GM21717 (cell line): ENCODE data around the gene ENPP7.
"Not testable (repeated sequence)": the region's sequence is repeated elsewhere in the genome, so short reads cannot be mapped to it uniquely, and the experiment has no call there.

Experiments
- ATAC-seq: cut with Tn5 transposase; IDR thresholded peaks from one replicate; pipeline ENCODE4 v1.9.1; 2021; ENCODE audit warnings: mild to moderate bottlenecking, moderate library complexity; ENCODE audit not compliant: unreplicated experiment

Gene ENPP7

DNA sequence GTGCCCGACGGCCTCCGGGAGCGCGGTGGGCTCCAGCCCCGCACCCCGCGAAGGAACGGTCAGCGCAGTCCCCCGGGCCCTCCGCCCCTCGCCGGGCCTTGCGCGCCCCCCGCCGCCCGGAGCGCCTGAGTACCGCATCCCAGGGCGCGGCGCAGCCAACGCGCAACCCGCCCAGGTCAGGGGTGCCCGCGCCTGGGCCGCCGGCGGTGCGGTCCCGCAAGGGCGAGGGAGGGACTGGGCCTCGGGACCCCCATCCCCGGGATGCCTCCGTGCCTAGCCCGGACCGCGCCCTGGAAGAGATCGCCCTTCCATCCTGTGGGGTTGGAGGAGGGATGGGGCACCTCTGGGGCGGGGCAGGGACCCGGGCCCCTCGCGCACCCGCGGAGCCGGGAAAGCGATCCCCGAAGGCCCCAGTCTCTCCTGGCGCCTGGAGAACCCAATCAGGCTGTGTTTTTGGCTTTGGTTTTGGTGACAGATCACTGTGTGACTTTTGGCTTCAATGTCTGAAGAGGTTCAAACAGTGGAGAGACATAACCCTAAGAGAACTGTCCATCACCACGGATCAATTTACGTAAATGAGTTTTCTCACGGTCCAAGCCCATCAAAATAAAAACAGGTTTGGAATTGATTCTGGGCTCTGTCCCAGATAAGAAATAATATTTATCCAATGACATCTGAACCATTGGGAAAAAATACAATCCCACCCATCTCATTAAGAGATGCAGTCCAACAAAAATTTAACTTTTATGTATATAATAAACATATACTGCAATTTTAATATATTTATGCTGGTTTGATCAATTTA is 17.8 kb downstream of the ENPP7 start:
- no peak for ATAC-seq

DNA sequence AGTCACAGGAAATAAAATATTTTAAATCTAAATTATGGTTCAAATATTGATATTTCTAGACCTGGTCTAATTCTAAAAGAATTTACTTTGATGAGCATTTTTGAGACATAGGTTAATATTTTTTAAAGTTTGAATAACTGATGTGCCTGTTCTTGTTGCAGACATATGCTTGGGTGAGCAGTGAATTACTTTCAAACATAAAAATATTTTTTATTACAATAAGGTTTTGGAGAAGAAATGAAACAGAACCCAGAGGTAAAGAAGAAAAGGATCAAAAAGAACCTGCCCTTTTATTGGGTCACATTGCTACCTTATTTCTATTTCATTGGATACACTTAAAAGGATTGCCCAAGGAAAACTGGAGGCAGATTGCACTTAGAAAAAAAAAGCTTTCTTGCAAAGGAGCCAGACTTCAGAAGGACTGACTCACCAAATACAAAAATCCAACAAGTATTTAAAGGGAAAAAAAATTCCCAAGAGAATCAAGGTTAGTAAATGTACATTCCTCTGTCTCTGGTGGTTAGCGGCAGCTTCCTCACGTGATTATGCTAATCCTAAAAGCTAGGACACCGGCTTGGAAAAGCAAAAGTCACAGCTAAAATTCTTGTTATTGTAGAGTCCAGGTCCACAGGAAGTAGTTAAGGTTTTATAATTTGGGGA is 18.5 kb downstream of the ENPP7 start:
- no peak for ATAC-seq

DNA sequence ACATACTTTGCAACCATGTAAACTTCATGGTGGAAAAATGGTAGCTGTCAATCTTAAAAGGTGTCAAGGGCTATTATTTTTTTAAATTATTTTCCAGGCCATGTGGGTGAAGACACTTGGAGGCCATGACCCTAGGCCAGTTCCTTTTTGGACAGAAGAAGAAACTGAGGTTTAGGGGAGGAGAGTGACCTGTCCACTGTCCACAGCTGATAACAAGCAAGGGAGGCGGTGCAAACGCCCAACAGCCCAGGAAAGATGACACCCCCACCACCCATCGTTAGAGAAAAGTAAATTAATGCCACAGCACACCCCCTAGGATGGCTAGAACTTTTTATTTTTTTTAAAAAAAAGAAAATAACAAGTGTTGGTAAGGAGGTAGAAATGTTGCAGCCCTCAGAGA is 19.2 kb downstream of the ENPP7 start:
- no peak for ATAC-seq

DNA sequence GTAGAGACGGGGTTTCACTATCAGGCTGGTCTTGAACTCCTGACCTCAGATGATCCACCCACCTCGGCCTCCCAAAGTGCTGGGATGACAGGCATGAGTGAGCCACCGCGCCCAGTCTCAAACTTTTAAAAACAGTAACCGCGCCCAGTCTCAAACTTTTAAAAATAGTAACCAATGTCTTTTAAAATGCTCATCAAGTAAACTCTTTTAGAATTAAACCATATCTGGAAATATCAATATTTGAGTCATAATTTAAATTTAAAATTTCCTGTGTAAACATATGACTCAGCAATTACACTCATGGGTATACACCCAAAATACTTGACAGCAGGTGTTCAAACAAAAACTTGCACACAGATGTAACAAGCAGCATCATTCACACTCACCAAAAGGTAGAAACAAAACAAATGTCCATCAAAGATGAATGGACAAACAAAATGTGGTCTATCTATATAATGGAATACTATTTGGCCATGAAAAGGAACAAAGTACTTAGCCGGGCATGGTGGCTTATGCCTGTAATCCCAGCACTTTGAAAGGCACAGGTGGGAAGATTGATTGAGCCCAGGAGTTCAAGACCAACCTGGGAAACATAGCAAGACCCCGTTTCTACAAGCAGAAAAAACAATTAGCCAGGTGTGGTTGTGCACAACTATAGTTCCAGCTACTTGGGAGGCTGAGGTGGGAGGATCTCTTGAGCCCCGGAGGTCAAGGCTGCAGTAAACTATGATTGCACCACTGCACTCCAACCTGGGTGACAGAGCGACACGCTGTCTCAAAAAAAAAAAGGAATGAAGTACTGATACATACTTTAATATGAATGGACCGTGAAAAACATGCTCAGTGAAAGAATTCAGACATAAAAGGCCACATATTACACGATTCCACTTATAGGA is 20.2 kb downstream of the ENPP7 start:
- no peak for ATAC-seq

DNA sequence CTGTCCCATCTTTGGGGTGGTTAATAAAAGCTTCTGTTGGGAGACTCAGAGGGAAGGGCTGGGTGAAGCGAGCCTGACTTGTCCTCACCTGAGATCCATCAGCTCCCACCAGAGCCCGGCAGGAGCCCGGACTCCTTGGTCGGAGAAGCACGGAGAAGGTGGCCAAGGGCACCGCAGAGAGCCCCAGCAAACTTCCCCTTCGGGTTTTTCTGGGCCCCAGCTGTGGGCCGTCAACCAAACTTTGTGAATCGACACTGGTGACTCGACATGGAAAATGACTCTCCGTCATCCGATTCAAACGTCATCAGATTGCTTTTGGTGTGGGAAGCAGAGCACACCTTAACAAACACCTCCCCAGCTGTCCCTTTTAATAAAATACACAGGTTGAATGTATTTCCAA is 21.4 kb downstream of the ENPP7 start:
- no peak for ATAC-seq

DNA sequence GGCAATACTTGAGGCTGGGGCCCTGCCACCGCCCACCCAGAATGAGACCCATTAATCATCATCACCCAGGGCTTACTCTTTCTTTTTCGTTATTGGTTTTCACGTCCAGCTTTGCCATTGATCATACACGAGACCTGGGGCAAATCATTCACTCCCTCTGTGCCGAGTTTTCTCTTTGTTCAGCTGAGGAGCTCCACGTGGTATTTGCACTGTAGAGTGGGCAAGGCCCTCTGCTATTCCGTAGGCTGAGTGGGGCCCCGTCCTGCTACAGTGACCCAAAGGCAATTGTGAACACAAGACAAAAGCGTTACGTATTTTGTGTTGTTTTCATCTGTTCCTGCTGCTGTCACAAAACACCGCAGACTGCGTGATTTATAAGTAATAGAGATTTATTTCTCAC is 23.6 kb downstream of the ENPP7 start:
- ATAC-seq, result no peak

DNA sequence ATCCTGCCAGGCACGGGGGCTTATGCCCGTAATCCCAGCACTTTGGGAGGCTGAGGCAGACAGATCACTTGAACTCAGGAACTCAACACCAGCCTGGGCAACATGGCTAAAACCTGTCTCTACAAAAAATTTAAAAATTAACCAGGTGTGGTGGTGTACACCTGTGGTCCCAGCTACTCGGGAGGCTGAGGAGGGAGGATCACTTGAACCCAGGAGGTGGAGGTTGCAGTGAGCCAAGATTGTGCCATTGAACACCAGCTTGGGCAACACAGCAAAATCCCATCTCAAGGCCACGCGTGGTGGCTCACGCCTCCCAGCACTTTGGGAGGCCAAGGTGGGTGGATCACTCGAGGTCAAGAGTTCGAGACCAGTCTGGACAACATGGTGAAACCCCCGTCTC is 24.2 kb downstream of the ENPP7 start:
- ATAC-seq, result not testable (repeated sequence)

DNA sequence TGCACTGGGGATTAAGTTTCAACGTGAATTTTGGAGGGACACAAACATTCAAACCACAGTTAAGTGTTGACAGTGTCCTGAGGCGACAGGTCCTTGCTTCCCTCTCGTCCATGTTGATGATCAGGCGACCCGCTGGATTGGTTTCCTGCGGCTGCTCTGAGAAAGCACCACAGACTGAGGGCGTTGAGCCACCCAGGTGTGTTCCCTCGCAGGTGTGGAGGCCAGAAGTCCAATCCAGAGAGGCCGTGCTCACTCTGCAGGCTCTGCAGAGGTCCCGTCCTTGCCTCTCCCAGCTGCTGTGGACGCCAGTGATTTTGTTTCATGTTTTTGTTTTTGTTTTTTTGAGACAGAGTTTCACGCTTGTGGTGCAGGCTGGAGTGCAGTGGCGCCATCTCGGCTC is 24.8 kb downstream of the ENPP7 start:
- ATAC-seq, result no peak

DNA sequence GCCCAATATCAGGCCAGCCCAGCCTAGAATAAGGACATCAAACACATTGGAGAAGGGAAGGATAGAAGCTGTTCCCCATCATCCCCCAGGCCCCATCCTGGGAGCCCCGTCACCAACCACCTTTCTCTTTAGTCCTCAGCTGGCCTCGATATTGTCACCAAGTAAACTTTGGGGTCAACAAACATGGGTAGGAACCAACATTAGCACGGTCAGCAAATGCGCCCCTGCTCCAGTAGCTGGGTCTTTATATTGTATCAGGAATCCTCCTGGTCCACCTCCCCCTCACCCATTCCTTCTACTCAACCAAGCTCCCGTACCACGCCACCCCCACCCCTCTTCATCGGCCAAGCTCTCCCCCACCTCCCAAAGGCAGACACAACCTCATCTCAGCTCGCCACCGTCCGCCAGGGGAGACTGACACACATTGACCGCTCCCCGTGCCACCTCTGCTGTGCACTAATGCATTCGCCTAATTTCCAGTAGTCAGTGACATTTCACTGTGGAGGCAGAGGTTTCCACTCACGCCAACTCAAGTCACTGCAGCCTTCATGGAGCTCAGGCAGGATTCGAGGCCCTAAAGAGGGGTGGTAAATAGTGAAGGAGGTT is 26.5 kb downstream of the ENPP7 start:
- ATAC-seq, result no peak

DNA sequence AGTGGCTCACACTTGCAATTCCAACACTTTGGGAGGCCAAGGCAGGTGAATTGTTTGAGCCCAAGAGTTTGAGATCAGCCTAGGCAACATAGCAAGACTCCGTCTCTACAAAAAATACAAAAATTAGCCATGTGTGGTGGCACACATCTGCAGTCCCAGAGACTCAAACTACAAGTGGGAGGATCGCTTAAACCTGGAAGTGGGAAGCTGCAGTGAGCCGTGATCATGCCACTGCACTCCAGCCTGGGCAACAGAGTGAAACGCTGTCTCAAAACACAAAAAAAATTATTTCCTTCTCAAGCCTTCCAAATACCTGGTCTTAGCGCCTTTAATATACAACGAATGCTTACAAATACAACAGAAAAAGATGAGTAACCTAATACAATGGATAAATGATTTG is 27.5 kb downstream of the ENPP7 start:
- no peak for ATAC-seq

DNA sequence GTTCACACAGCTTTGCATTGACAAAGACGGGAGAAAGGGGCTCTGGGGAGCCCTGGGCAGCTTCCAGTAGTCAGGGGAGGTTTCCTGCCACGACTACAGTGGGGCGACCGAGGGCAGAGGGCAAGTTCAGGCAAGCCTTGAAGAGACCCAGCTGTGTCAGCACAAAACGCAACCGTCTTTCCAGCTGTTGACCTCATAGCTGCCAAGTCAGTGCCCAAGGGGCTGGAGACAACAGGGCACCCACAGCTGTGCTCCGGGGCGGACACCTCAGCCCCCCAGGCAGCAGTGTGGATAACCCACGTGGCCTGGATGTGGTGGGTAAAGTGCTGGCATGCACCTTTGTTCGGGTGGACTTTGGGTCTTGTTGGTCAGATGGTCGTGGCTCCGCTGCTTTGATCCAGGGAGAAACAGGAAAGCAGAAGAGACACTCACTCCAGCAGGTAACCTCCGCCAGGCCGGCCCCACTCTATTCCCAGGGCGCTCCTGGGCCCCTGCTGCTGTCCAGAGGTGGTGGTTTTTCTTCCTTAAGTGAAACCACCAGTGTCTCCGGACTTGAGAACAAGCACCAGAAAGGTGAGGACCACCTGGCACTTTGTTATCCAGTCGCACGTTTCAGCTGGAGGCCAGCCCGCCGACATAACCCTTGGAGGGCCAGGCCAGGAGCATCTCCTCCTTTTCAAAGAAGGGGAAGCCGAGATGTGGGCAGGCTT is 29.6 kb downstream of the ENPP7 start:
- ATAC-seq, result no peak

DNA sequence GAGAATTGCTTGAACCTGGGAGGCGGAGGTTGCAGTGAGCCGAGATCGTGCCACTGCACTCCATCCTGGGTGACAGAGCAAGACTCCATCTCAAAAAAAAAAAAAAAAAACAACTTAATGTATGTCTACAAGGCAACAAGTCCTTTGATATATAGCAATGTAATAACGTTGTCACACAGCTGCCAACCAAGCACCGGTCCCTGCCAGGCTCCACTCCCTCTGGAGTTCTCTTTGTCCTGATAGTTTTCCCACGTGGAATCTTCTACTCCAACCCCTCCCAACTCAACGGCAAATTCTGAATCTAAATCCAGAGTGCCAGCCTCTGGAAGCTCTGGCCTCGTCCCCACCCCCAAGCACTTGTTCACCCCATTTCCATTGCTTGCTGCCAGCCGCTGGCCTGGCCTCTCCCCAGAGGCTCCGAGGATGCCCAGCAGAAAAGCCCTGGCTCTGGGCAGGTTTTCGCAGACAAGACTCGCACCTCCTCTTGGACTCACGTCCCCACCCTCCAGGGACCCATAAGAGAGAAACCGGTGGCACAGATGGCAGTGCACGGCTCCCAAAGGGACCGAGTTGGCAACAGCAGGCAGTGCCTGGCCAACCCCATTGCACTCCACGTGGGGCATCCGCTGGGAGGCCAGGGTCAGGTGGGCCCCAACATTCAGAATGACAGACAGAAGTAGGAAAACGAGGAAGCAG is 31.3 kb downstream of the ENPP7 start:
- ATAC-seq, result no peak

DNA sequence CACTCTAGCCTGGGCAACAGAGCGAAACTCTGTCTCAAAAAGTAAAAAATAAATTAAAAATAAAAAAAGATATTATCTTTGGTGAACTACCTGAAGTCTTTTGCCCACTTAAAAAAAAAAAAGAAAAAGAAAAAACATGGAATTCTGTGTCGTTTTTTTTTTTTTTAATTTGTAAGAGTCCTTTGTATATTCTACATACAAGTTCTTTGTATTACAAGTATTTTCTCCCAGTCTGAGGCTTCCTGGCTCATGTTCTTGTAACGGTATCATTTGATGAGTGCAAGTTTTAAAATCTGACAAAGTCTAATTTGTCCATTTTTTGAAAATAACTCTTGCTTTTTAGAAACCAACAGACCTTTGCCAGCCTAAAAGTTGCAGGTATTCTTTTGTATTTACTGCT is 35.0 kb downstream of the ENPP7 start:
- ATAC-seq, result no peak

DNA sequence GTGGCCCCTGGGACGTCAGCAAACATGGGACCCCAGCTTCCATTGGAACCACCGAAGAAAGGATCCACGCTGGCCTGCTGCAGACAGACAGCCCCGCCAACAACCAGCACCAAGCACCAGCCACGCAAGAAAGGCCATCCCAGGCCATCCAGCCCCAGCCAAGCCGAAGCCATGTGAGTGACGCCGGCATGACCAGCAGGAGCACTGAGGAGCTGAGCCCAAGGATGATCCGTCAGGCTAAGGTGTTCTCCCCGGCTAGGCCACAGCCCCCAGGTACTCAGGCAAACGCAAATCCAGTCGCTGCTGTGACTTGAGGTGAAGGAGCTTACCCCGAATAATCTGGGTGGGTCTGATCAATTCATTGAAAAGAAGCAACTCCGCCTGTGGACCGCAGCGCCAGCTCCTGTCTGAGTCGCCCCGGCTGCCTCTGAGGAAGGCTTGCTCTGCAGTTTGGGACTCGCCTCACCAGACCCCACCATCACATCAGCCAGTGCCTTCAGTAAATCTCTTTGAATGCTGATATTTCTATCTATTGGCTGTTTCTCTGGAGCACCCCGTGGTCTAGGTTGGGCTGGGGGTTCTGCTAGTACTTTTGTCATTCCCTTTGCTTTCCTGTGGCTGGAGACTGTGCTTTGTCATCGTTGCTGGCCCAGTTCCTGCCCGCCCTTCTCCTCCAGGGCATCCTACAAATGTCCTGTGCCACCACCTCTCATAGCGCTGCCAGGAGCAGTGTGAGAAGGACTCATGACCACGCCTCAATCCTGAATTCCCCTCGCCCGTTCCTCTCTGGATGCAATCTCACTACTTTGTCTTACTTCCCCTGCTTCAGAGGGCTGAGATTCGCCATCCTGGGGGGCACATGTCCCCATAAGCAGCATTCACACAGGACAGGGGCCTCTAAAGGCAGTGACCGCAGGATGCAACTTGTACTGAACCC is 39.1 kb downstream of the ENPP7 start:
- no peak for ATAC-seq

DNA sequence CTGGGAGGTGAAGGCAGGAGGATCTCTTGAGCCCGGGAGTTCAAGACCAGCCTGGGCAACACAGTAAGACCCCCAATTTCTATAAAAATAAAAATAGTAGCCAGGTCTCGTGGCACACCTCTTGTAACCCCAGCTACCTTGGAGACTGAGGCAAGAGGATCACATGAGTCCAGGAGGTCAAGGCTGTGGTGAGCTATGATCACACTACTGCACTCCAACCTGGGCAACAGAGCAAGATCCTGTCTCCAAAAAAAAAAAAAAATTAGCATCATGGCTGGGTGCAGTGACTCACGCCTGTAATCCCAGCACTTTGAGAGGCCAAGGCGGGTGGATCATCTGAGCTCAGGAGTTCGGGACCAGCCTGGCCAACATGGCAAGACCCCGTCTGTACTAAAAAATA is 40.5 kb downstream of the ENPP7 start:
- ATAC-seq, result no peak

DNA sequence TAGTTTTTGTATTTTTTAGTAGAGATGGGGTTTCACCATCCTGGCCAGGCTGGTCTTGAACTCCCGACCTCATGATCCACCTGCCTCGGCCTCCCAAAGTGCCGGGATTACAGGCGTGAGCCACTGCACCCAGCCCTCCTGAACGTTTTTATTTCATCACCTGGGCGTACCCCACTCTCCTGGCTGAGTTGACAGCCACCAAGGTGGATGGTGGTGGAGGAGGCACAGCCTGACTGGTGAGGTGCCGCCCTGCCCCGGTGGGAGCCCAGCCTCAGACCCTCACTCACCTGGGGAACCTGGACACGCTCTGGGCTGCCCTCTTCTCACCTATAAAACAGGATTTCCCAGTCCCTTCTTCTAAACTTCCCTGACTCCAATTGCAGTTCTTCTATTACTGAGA is 42.0 kb downstream of the ENPP7 start:
- not testable (repeated sequence) for ATAC-seq

DNA sequence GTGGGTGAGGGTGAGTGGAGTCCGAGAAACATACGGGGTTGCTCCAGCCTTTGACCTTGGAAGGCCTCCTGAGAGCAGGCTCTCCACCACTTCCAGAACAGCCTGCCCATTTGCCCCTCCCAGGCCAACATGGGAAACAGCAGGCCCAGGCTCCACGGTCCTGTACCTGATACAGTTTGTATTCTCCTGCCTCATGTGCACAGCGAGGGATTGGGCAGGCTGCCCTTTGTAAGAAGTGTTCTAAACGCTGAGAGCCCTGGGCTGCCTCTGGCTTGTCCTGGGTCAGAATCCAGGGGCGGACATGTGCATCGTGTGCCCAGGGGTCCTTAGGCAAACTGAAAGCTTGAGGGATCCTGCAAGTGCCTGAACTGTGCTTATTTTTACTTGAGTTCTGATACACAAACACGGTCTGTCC is 43.8 kb downstream of the ENPP7 start:
- no peak for ATAC-seq

DNA sequence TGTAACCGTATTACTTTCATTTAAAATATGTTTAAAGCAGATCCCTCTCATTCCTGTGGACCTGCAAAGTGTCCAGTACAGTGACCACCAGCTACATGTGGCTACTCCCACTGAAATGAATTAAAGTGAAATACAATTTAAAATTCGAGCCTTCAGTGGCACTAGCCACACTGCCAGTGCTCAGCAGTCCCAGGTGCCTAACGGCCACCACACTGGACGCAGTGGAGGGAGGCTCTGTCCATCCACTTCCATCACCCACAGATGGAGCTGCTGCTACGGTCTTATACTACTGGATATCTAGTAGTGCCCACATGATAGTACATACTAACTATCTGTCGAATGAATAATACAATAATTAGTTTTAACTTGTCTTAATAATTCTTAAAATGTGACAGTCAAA is 44.9 kb downstream of the ENPP7 start:
- no peak for ATAC-seq
